IMR-90 (cell line): ENCODE data around the gene FANCG. TPM values are rescaled to one million over a fixed set of nuclear protein-coding genes. Genes with fewer than 3 reads are reported as not detected.

Experiments
- ATAC-seq: fragments of 200-7000 bp; cut with Tn5 transposase; 2 replicates; pipeline ENCODE4 v1.9.1; 2020; ENCODE audit warnings: low read depth, mild to moderate bottlenecking, moderate library complexity
- BruUV-seq: library from RNA; stranded (reverse); fragments of 400-500 nt; replicated peaks from 2 replicates; lab custom pipeline; 2021; lab: Mats Ljungman, UMichigan
- CTCF ChIA-PET: fragments of 300-600 bp; formaldehyde crosslinking; extraction: SDS; loops from one replicate; lab custom pipeline; 2021; ENCODE audit warnings: antibody characterized with exemption; lab: Yijun Ruan, JAX
- POLR2A ChIA-PET: fragments of 300-600 bp; sonication (Branson Sonifier 250); formaldehyde crosslinking; loops from one replicate; lab custom pipeline; 2022; ENCODE audit warnings: antibody characterized with exemption; ENCODE audit not compliant: unreplicated experiment; lab: Charles Lee
- DNase-seq: peaks from one replicate; pipeline ENCODE4 v3.0.0; 2013
- H2AFZ ChIP-seq: replicated peaks from 2 replicates; pipeline ENCODE3; 2013; ENCODE audit warnings: low read length, mild to moderate bottlenecking; ENCODE audit not compliant: poor library complexity
- H2AK5ac ChIP-seq: 2 replicates; pipeline ENCODE4 v1.6.1; 2013; ENCODE audit warnings: low read depth, low read length, inconsistent platforms
- H2AK9ac ChIP-seq: replicated peaks from 2 replicates; pipeline ENCODE3; 2013; ENCODE audit warnings: mild to moderate bottlenecking, low read depth, low read length, moderate library complexity; ENCODE audit not compliant: poor library complexity
- H2BK120ac ChIP-seq: 2 replicates; pipeline ENCODE4 v1.6.1; 2013; ENCODE audit warnings: low read depth, low read length, inconsistent platforms
- H2BK15ac ChIP-seq: 3 replicates; pipeline ENCODE4 v1.6.1; 2013; ENCODE audit warnings: low read depth, low read length, inconsistent platforms
- H2BK20ac ChIP-seq: 2 replicates; pipeline ENCODE4 v1.6.1; 2013; ENCODE audit warnings: low read depth, mild to moderate bottlenecking, inconsistent platforms, low read length, moderate library complexity
- H2BK5ac ChIP-seq: 2 replicates; pipeline ENCODE4 v1.6.1; 2013; ENCODE audit warnings: mild to moderate bottlenecking, low read depth, low read length, inconsistent platforms; ENCODE audit not compliant: poor library complexity, severe bottlenecking
- H3K14ac ChIP-seq: replicated peaks from 2 replicates; pipeline ENCODE4 v1.6.1; 2013; ENCODE audit warnings: low read depth, low read length, inconsistent platforms
- H3K18ac ChIP-seq: 2 replicates; pipeline ENCODE4 v1.6.1; 2013; ENCODE audit warnings: low read depth, low read length, control low read depth
- H3K23ac ChIP-seq: 2 replicates; pipeline ENCODE4 v1.6.1; 2013; ENCODE audit warnings: low read depth, low read length, inconsistent platforms
- H3K27ac ChIP-seq: 2 replicates; pipeline ENCODE4 v1.5.1; 2013; ENCODE audit warnings: mild to moderate bottlenecking, control low read depth, low read length; ENCODE audit not compliant: insufficient read depth
- H3K27me3 ChIP-seq: 2 replicates; pipeline ENCODE4 v1.6.1; 2013; ENCODE audit warnings: low read length; ENCODE audit not compliant: control insufficient read depth, insufficient read depth
- H3K36me3 ChIP-seq: 2 replicates; pipeline ENCODE4 v1.6.1; 2013; ENCODE audit warnings: low read length, mixed read lengths; ENCODE audit not compliant: control insufficient read depth, insufficient read depth
- H3K4ac ChIP-seq: 2 replicates; pipeline ENCODE4 v1.6.1; 2013; ENCODE audit warnings: low read depth, low read length, inconsistent platforms
- H3K4me1 ChIP-seq: 2 replicates; pipeline ENCODE4 v1.6.1; 2013; ENCODE audit warnings: low read length, mixed read lengths; ENCODE audit not compliant: control insufficient read depth, insufficient read depth
- H3K4me2 ChIP-seq: 2 replicates; pipeline ENCODE4 v1.6.1; 2013; ENCODE audit warnings: low read depth, mild to moderate bottlenecking, control low read depth, low read length, moderate library complexity
- H3K4me3 ChIP-seq: 2 replicates; pipeline ENCODE4 v1.5.1; 2013; ENCODE audit warnings: low read depth, mild to moderate bottlenecking, control low read depth, low read length, moderate library complexity; ENCODE audit not compliant: insufficient read depth
- H3K56ac ChIP-seq: 2 replicates; pipeline ENCODE4 v1.6.1; 2013; ENCODE audit warnings: low read length, inconsistent platforms; ENCODE audit not compliant: insufficient read depth; ENCODE audit errors: extremely low read depth
- H3K79me1 ChIP-seq, 2 experiments: 2 replicates each; pipeline ENCODE4 v1.6.1; 2013; ENCODE audit warnings: low read length in 2 of 2, inconsistent platforms in 1 of 2, low read depth in 1 of 2
- H3K9ac ChIP-seq: 2 replicates; pipeline ENCODE4 v1.6.1; 2013; ENCODE audit warnings: low read depth, low read length, control low read depth
- H3K9me1 ChIP-seq: 2 replicates; pipeline ENCODE4 v1.6.1; 2013; ENCODE audit warnings: low read length, inconsistent platforms; ENCODE audit not compliant: insufficient read depth
- H3K9me3 ChIP-seq: 2 replicates; pipeline ENCODE4 v1.6.1; 2013; ENCODE audit warnings: low read length; ENCODE audit not compliant: control insufficient read depth, insufficient read depth
- H4K20me1 ChIP-seq: 2 replicates; pipeline ENCODE4 v1.6.1; 2013; ENCODE audit warnings: low read length, inconsistent platforms; ENCODE audit not compliant: insufficient read depth
- H4K5ac ChIP-seq: 2 replicates; pipeline ENCODE4 v1.6.1; 2013; ENCODE audit warnings: mild to moderate bottlenecking, low read depth, low read length, control low read depth
- H4K8ac ChIP-seq, 2 experiments: 2 replicates each; pipeline ENCODE4 v1.6.1; 2013; ENCODE audit warnings: low read depth in 2 of 2, low read length in 2 of 2, control low read depth in 1 of 2, inconsistent platforms in 1 of 2
- H4K91ac ChIP-seq: 2 replicates; pipeline ENCODE4 v1.6.1; 2013; ENCODE audit warnings: low read depth, low read length, inconsistent platforms; ENCODE audit not compliant: insufficient read depth
- BHLHE40 ChIP-seq: fragments of 150-350 bp; IDR thresholded peaks from 2 replicates; pipeline ENCODE4 v1.6.1; 2016; ENCODE audit warnings: mild to moderate bottlenecking, low read depth, low read length
- CEBPB ChIP-seq: IDR thresholded peaks from 2 replicates; pipeline ENCODE4 v1.6.1; 2012; ENCODE audit warnings: low read depth, low read length, improper control_type of control experiment
- CHD1 ChIP-seq: IDR thresholded peaks from 2 replicates; pipeline ENCODE4 v1.6.1; 2012; ENCODE audit warnings: low read depth, low read length, improper control_type of control experiment
- CTCF ChIP-seq: conservative IDR thresholded peaks from 2 replicates; pipeline ENCODE4 v1.5.1; 2012; ENCODE audit warnings: mild to moderate bottlenecking, low read depth, low read length, improper control_type of control experiment
- FOS ChIP-seq: fragments of 150-350 bp; IDR thresholded peaks from 2 replicates; pipeline ENCODE4 v1.6.1; 2016; ENCODE audit warnings: low read depth, low read length
- MAFK ChIP-seq: IDR thresholded peaks from 2 replicates; pipeline ENCODE4 v1.6.1; 2012; ENCODE audit warnings: low read depth, low read length, improper control_type of control experiment
- MAZ ChIP-seq: IDR thresholded peaks from 2 replicates; pipeline ENCODE4 v1.6.1; 2012; ENCODE audit warnings: low read depth, mild to moderate bottlenecking, low read length, improper control_type of control experiment, moderate library complexity, borderline replicate concordance
- MXI1 ChIP-seq: IDR thresholded peaks from 2 replicates; pipeline ENCODE4 v1.6.1; 2012; ENCODE audit warnings: low read depth, mild to moderate bottlenecking, low read length, moderate library complexity, borderline replicate concordance
- NFE2L2 ChIP-seq: fragments of 150-350 bp; IDR thresholded peaks from 2 replicates; pipeline ENCODE4 v1.6.1; 2016; ENCODE audit warnings: low read depth, mild to moderate bottlenecking, low read length
- POLR2A ChIP-seq: IDR thresholded peaks from 2 replicates; pipeline ENCODE4 v1.6.1; 2012; ENCODE audit warnings: mild to moderate bottlenecking, low read depth, low read length
- RAD21 ChIP-seq: IDR thresholded peaks from 2 replicates; pipeline ENCODE4 v1.6.1; 2012; ENCODE audit warnings: low read length, improper control_type of control experiment
- RCOR1 ChIP-seq: IDR thresholded peaks from 2 replicates; pipeline ENCODE4 v1.6.1; 2012; ENCODE audit warnings: mild to moderate bottlenecking, low read length, improper control_type of control experiment; ENCODE audit not compliant: insufficient replicate concordance
- RFX5 ChIP-seq: IDR thresholded peaks from 2 replicates; pipeline ENCODE4 v1.8.0; 2012; ENCODE audit warnings: low read depth, mild to moderate bottlenecking, low read length, moderate library complexity
- SMC3 ChIP-seq: fragments of 150-350 bp; IDR thresholded peaks from 2 replicates; pipeline ENCODE4 v1.6.1; 2016; ENCODE audit warnings: low read depth, mild to moderate bottlenecking, antibody characterized with exemption, low read length, moderate library complexity
- USF2 ChIP-seq: fragments of 150-350 bp; IDR thresholded peaks from 2 replicates; pipeline ENCODE4 v1.6.1; 2017; ENCODE audit warnings: mild to moderate bottlenecking, antibody characterized with exemption, low read length, low read depth
- WGBS, 2 experiments: methylation state at CpG; one replicate each; pipeline versions ENCODE4 v1.1.5 to v1.1.7; 2013; ENCODE audit warnings: missing lambda C conversion rate in 2 of 2; ENCODE audit not compliant: insufficient read length in 1 of 2; ENCODE audit errors: extremely low coverage in 2 of 2; 5-methylcytosine and 5-hydroxymethylcytosine counted together
- dilution Hi-C: fragments of 300-500 bp; cut with HindIII; formaldehyde crosslinking; loops from one replicate; pipeline ENCODE4 v1.14.3; 2018; ENCODE audit warnings: low sequenced_read_pairs; ENCODE audit not compliant: unreplicated experiment
- in situ Hi-C: fragments of 300-500 bp; cut with MboI; formaldehyde crosslinking; loops from 3 replicates; pipeline ENCODE4 v1.14.3; 2019; ENCODE audit warnings: low sequenced_read_pairs, inconsistent platforms, mixed read lengths
- intact Hi-C: fragments of 100-400 bp; cut with micrococcal nuclease; formaldehyde crosslinking; loops from 2 replicates; pipeline ENCODE4 v1.10.0; 2022
- polyA plus RNA-seq, 3 experiments: library from polyadenylated mRNA; depleted of rRNA; stranded (reverse); fragments of >200 nt; gene quantifications; 2 replicates each; pipeline ENCODE4 v1.2.3, GENCODE V29; 2012; ENCODE audit warnings: low replicate concordance in 1 of 3
- total RNA-seq: library from RNA; depleted of rRNA; stranded (reverse); fragments of >200 nt; gene quantifications from 2 replicates; pipeline ENCODE4 v1.2.3, GENCODE V29; 2012
- TF ChIP-seq, protein P1 (sequence below): fragments of 150-350 bp; IDR thresholded peaks from 2 replicates; pipeline ENCODE4 v1.6.1; 2016; ENCODE audit warnings: low read depth, mild to moderate bottlenecking, low read length, moderate library complexity, borderline replicate concordance

Gene FANCG
- total and polyA plus RNA-seq, 2 of the 4 experiments (the other 2 are of a cell fraction) = 16.1 to 19.3 TPM

GRCh38 chr9:35026671-35027070 is 53.1 kb downstream of the FANCG start:
- Histone ChIP-seq H2AFZ (no peak overlapping the region), H3K4me2 (no peak overlapping the region), H3K18ac (no peak overlapping the region), H3K36me3 (peaks cover 3% of the 10 kb centered on the region; the same call in 1 of the 2 replicates), H2BK120ac (no peak overlapping the region; the same call in 1 of the 2 replicates), H3K23ac (no peak overlapping the region; the same call in 1 of the 2 replicates), H3K4ac (0 out of 2 replicates have a peak overlapping the region, but pooled peaks have one; percentile 2), H3K14ac (no peak overlapping the region; the same call in 1 of the 2 replicates), H3K9me1 (peaks cover 8% of the 10 kb centered on the region; the same call in 1 of the 2 replicates), H4K20me1 (no peaks in the 10 kb centered on the region), H2AK9ac (no peak overlapping the region), H2AK5ac (peak overlapping the region; percentile 61; the same call in 1 of the 2 replicates), H3K27me3 (no peaks in the 10 kb centered on the region), H4K8ac (peak overlapping the region in 1 of 2 experiments; percentile 6; a peak in 1 of 4 replicates), H3K56ac (no peak overlapping the region), H2BK5ac (no peak overlapping the region), H3K4me3 (no peak overlapping the region), H2BK20ac (peak overlapping the region; percentile 3; the same call in 1 of the 2 replicates), H3K9me3 (no peaks in the 10 kb centered on the region), H2BK15ac (no peak overlapping the region), H3K4me1 (peaks cover 7% of the 10 kb centered on the region), H3K79me1 (no peaks in the 10 kb centered on the region), H4K5ac (no peak overlapping the region), H4K91ac (no peak overlapping the region), H3K9ac (no peak overlapping the region), H3K27ac (no peak overlapping the region)
- intact Hi-C loops (no loop called here), in situ Hi-C loops (no loop called here), dilution Hi-C loops (no loop called here)
- DNase-seq = no peak
- POLR2A ChIA-PET = no interaction called here
- no peak for TF ChIP-seq MAZ
- no peak for TF ChIP-seq RAD21
- TF ChIP-seq NFE2L2 = no peak
- TF ChIP-seq BHLHE40 = no peak
- TF ChIP-seq FOS = no peak
- TF ChIP-seq, protein P1, sequence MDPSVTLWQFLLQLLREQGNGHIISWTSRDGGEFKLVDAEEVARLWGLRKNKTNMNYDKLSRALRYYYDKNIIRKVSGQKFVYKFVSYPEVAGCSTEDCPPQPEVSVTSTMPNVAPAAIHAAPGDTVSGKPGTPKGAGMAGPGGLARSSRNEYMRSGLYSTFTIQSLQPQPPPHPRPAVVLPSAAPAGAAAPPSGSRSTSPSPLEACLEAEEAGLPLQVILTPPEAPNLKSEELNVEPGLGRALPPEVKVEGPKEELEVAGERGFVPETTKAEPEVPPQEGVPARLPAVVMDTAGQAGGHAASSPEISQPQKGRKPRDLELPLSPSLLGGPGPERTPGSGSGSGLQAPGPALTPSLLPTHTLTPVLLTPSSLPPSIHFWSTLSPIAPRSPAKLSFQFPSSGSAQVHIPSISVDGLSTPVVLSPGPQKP = no peak
- TF ChIP-seq POLR2A = no peak
- TF ChIP-seq MXI1 = no peak
- TF ChIP-seq CEBPB = no peak
- TF ChIP-seq SMC3 = no peak
- no peak for TF ChIP-seq USF2
- no peak for TF ChIP-seq MAFK
- TF ChIP-seq RCOR1 = no peak
- TF ChIP-seq CHD1 = no peak
- no peak for TF ChIP-seq CTCF
- no peak for TF ChIP-seq RFX5
- CTCF ChIA-PET = no interaction called here
- WGBS, 2 experiments = no CpG with 5 or more reads among the region's 3 CpGs
- ATAC-seq = peak; percentile 10; the same call in 1 of the 2 replicates
- no TSS peak for BruUV-seq
